NT2/D1 (cell line): Measurements from ENCODE around the gene EIF2AK3.

Source experiments
- SUZ12 ChIP-seq: IDR thresholded peaks from 2 replicates; pipeline ENCODE4 v1.6.1; 2011; ENCODE audit not compliant: insufficient read length, insufficient read depth; ENCODE audit errors: extremely low read depth
- YY1 ChIP-seq: IDR thresholded peaks from 2 replicates; pipeline ENCODE4 v1.6.1; 2011; ENCODE audit not compliant: insufficient read length, insufficient read depth

- TF ChIP-seq YY1 (no peak), SUZ12 (no peak)
These were observed 70.0 kb downstream of the EIF2AK3 start for GRCh38 chr2:88557290-88557689.
